GM23338 (cell line): ENCODE measurements around the gene PXYLP1. TPM values are rescaled to one million over a fixed set of nuclear protein-coding genes. Genes with fewer than 3 reads are reported as not detected.

Experiments used
- ATAC-seq: fragments of 200-7000 bp; cut with Tn5 transposase; 3 replicates; pipeline ENCODE4 v1.9.1; 2020
- DNase-seq: peaks from one replicate; pipeline ENCODE4 v3.0.0-alpha.2; 2015; ENCODE audit warnings: low spot score
- H2AFZ ChIP-seq: fragments of 200-600 bp; sonication (generic); 2 replicates; pipeline ENCODE4 v1.8.0; 2016; ENCODE audit warnings: antibody characterized with exemption, mild to moderate bottlenecking, moderate library complexity
- H3F3A ChIP-seq: fragments of 200-600 bp; sonication (generic); replicated peaks from 2 replicates; pipeline ENCODE4 v1.8.0; 2017; ENCODE audit warnings: antibody characterized with exemption, mixed run types, low read depth
- H3K27ac ChIP-seq: fragments of 200-600 bp; sonication (generic); 2 replicates; pipeline ENCODE4 v1.6.1; 2016; ENCODE audit warnings: low read depth
- H3K27me3 ChIP-seq: fragments of 200-600 bp; sonication (generic); 2 replicates; pipeline ENCODE4 v1.8.0; 2016; ENCODE audit warnings: mild to moderate bottlenecking, mixed run types, moderate library complexity; ENCODE audit not compliant: insufficient read depth
- H3K36me3 ChIP-seq: fragments of 200-600 bp; sonication (generic); 2 replicates; pipeline ENCODE4 v1.8.0; 2016; ENCODE audit warnings: mild to moderate bottlenecking; ENCODE audit not compliant: insufficient read depth
- H3K4me1 ChIP-seq: fragments of 200-600 bp; sonication (generic); 2 replicates; pipeline ENCODE4 v1.8.0; 2016; ENCODE audit warnings: mild to moderate bottlenecking, moderate library complexity; ENCODE audit not compliant: insufficient read depth
- H3K4me2 ChIP-seq: fragments of 200-600 bp; sonication (generic); 2 replicates; pipeline ENCODE4 v1.7.1; 2017; ENCODE audit warnings: mixed run types
- H3K4me3 ChIP-seq: fragments of 200-600 bp; sonication (generic); 2 replicates; pipeline ENCODE4 v1.6.1; 2016; ENCODE audit warnings: mixed run types
- H3K79me2 ChIP-seq: fragments of 200-600 bp; sonication (generic); replicated peaks from 2 replicates; pipeline ENCODE4 v1.8.0; 2017; ENCODE audit warnings: mild to moderate bottlenecking; ENCODE audit not compliant: insufficient read depth
- H3K9me2 ChIP-seq: fragments of 200-600 bp; sonication (generic); 2 replicates; pipeline ENCODE4 v1.8.0; 2017; ENCODE audit not compliant: insufficient read depth
- H4K20me1 ChIP-seq: fragments of 200-600 bp; sonication (generic); replicated peaks from 2 replicates; pipeline ENCODE4 v1.8.0; 2017; ENCODE audit warnings: mild to moderate bottlenecking; ENCODE audit not compliant: insufficient read depth
- H3K27ac Mint-ChIP-seq: 2 replicates; pipeline ENCODE4 v1.8.0; 2020; ENCODE audit warnings: inconsistent platforms, mild to moderate bottlenecking, moderate library complexity, mixed read lengths
- H3K27me3 Mint-ChIP-seq: 3 replicates; pipeline ENCODE4 v1.8.0; 2022; ENCODE audit warnings: low read depth, mild to moderate bottlenecking, moderate library complexity, mixed read lengths, inconsistent platforms; ENCODE audit not compliant: insufficient read depth, poor library complexity
- H3K36me3 Mint-ChIP-seq: 3 replicates; pipeline ENCODE4 v1.8.0; 2021; ENCODE audit warnings: low read depth, mild to moderate bottlenecking, inconsistent platforms, moderate library complexity, mixed read lengths
- H3K4me1 Mint-ChIP-seq: 3 replicates; pipeline ENCODE4 v1.8.0; 2020; ENCODE audit warnings: mild to moderate bottlenecking, inconsistent platforms, mixed read lengths
- H3K4me3 Mint-ChIP-seq: 3 replicates; pipeline ENCODE4 v1.8.0; 2021; ENCODE audit warnings: moderate library complexity, mild to moderate bottlenecking, inconsistent platforms, mixed read lengths
- H3K9me3 Mint-ChIP-seq: 3 replicates; pipeline ENCODE4 v1.8.0; 2020; ENCODE audit warnings: moderate library complexity, mild to moderate bottlenecking, inconsistent platforms, mixed read lengths
- CREB1 ChIP-seq: fragments of 250-450 bp; sonication (Bioruptor Pico); IDR thresholded peaks from 2 replicates; pipeline ENCODE4 v1.5.0; 2020; ENCODE audit warnings: low read depth, mild to moderate bottlenecking, moderate library complexity
- EZH2 ChIP-seq: fragments of 200-600 bp; sonication (generic); IDR thresholded peaks from one replicate; pipeline ENCODE4 v1.8.0; 2017; ENCODE audit warnings: antibody characterized with exemption, mild to moderate bottlenecking, low read depth; ENCODE audit not compliant: unreplicated experiment
- EZH2phosphoT487 ChIP-seq: fragments of 200-600 bp; sonication (generic); IDR thresholded peaks from one replicate; pipeline ENCODE4 v1.8.1; 2018; ENCODE audit warnings: antibody characterized with exemption; ENCODE audit not compliant: unreplicated experiment
- JUNB ChIP-seq: IDR thresholded peaks from one replicate; pipeline ENCODE4 v1.6.1; 2016; ENCODE audit warnings: antibody characterized with exemption; ENCODE audit not compliant: unreplicated experiment
- NANOG ChIP-seq: IDR thresholded peaks from 2 replicates; pipeline ENCODE4 v1.6.1; 2016; ENCODE audit warnings: antibody characterized with exemption, borderline replicate concordance
- POLR2AphosphoS5 ChIP-seq: IDR thresholded peaks from 2 replicates; pipeline ENCODE4 v1.6.1; 2016; ENCODE audit warnings: antibody characterized with exemption, low read depth
- STAT1 ChIP-seq: IDR thresholded peaks from one replicate; pipeline ENCODE4 v1.6.1; 2016; ENCODE audit warnings: antibody characterized with exemption; ENCODE audit not compliant: unreplicated experiment
- ZNF114 ChIP-seq: fragments of 250-450 bp; sonication (Bioruptor Pico); IDR thresholded peaks from 2 replicates; pipeline ENCODE4 v1.5.0; 2020; ENCODE audit warnings: mild to moderate bottlenecking, moderate library complexity
- ZNF331 ChIP-seq: fragments of 250-450 bp; sonication (Bioruptor Pico); IDR thresholded peaks from 2 replicates; pipeline ENCODE4 v1.5.0; 2020; ENCODE audit warnings: low read depth, mild to moderate bottlenecking, moderate library complexity
- polyA plus RNA-seq: library from polyadenylated mRNA; unstranded; fragments of >200 nt; fragmentation: Nextera tagmentation; extraction: Ambion mirVana; gene quantifications from 2 replicates; pipeline ENCODE4 v1.2.1, GENCODE V29; 2016
- total RNA-seq: library from RNA; depleted of rRNA; stranded (reverse); fragments of >200 nt; shearing (Covaris generic); gene quantifications from 2 replicates; pipeline ENCODE4 v1.2.3, GENCODE V29; 2014
- TF ChIP-seq, protein P1 (sequence below), 2 experiments: fragments of 200-600 bp in 1 of 2; sonication (generic) in 1 of 2; conservative IDR thresholded peaks; 2 replicates each; pipeline versions ENCODE4 v1.5.1 to v1.6.1; 2016 to 2017; ENCODE audit warnings: antibody characterized with exemption in 2 of 2, low read depth in 2 of 2, mild to moderate bottlenecking in 2 of 2, moderate library complexity in 1 of 2
- TF ChIP-seq, protein P2 (sequence below): IDR thresholded peaks from 2 replicates; pipeline ENCODE4 v1.6.1; 2016; ENCODE audit warnings: antibody characterized with exemption
- TF ChIP-seq, protein P3 (sequence below): fragments of 250-450 bp; sonication (Bioruptor Pico); IDR thresholded peaks from 2 replicates; pipeline ENCODE4 v1.5.0; 2020; ENCODE audit warnings: mild to moderate bottlenecking, moderate library complexity

PXYLP1 gene
- total and polyA plus RNA-seq, 2 experiments from 2014 or later, result 8.9 to 20.1 TPM

DNA sequence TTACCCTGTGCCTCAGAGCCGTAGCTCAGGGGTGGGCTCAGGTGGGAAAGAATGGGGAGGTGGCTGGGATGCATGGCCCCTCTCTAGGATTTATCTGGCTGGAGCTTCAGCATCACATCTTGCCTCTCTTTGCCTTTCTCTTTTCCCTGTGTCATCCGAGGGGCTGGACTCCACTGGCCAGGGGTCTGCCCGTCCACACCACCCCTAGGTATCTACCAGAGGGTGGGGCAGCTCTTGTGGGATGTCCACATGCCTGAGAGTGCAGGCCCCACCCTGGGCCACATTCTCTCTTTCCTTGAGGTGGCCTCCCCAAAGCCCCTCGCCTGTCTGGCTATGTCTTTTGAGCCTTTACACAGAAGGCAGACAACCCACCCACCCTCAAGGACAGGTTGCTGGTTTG lies 37.2 kb downstream of the PXYLP1 start (continued):
- TF ChIP-seq, protein P1, sequence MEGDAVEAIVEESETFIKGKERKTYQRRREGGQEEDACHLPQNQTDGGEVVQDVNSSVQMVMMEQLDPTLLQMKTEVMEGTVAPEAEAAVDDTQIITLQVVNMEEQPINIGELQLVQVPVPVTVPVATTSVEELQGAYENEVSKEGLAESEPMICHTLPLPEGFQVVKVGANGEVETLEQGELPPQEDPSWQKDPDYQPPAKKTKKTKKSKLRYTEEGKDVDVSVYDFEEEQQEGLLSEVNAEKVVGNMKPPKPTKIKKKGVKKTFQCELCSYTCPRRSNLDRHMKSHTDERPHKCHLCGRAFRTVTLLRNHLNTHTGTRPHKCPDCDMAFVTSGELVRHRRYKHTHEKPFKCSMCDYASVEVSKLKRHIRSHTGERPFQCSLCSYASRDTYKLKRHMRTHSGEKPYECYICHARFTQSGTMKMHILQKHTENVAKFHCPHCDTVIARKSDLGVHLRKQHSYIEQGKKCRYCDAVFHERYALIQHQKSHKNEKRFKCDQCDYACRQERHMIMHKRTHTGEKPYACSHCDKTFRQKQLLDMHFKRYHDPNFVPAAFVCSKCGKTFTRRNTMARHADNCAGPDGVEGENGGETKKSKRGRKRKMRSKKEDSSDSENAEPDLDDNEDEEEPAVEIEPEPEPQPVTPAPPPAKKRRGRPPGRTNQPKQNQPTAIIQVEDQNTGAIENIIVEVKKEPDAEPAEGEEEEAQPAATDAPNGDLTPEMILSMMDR (conservative IDR thresholded peaks at IDR 0.05; ENCODE audit: low read depth in 2 of 2), result no peak
- TF ChIP-seq, protein P2, sequence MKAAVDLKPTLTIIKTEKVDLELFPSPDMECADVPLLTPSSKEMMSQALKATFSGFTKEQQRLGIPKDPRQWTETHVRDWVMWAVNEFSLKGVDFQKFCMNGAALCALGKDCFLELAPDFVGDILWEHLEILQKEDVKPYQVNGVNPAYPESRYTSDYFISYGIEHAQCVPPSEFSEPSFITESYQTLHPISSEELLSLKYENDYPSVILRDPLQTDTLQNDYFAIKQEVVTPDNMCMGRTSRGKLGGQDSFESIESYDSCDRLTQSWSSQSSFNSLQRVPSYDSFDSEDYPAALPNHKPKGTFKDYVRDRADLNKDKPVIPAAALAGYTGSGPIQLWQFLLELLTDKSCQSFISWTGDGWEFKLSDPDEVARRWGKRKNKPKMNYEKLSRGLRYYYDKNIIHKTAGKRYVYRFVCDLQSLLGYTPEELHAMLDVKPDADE, result no peak
- TF ChIP-seq EZH2, result no peak
- no peak for TF ChIP-seq NANOG
- TF ChIP-seq ZNF114 (CRISPR knock-in tag), result no peak
- no peak for TF ChIP-seq JUNB
- TF ChIP-seq EZH2phosphoT487, result no peak
- TF ChIP-seq CREB1, result no peak

GRCh38 chr3:141269961-141270360 lies 38.3 kb downstream of the PXYLP1 start:
- H3K4me3 ChIP-seq, result no peak overlapping the region
- H3K27ac ChIP-seq, result no peak overlapping the region
- H3K79me2 ChIP-seq, result no peaks in the 10 kb centered on the region
- no peaks in the 10 kb centered on the region for H3K9me2 ChIP-seq
- no peak for ATAC-seq
- Mint-ChIP-seq H3K36me3 (no peaks in the 10 kb centered on the region; the same call in 2 of the 3 replicates), H3K4me3 (no peak overlapping the region), H3K4me1 (peaks cover 4% of the 10 kb centered on the region; the same call in 2 of the 3 replicates), H3K9me3 (no peaks in the 10 kb centered on the region), H3K27me3 (peaks cover 5% of the 10 kb centered on the region), H3K27ac (no peak overlapping the region)
- H3K36me3 ChIP-seq, result no peaks in the 10 kb centered on the region
- H3K27me3 ChIP-seq, result no peaks in the 10 kb centered on the region
- DNase-seq, result no peak
- no peaks in the 10 kb centered on the region for H3F3A ChIP-seq
- H3K4me1 ChIP-seq, result no peaks in the 10 kb centered on the region
- no peak overlapping the region for H2AFZ ChIP-seq
- H3K4me2 ChIP-seq, result no peak overlapping the region
- H4K20me1 ChIP-seq, result no peaks in the 10 kb centered on the region; the same call in none of the 2 replicates
- no peak for TF ChIP-seq CREB1
- TF ChIP-seq NANOG, result no peak
- TF ChIP-seq, protein P3, sequence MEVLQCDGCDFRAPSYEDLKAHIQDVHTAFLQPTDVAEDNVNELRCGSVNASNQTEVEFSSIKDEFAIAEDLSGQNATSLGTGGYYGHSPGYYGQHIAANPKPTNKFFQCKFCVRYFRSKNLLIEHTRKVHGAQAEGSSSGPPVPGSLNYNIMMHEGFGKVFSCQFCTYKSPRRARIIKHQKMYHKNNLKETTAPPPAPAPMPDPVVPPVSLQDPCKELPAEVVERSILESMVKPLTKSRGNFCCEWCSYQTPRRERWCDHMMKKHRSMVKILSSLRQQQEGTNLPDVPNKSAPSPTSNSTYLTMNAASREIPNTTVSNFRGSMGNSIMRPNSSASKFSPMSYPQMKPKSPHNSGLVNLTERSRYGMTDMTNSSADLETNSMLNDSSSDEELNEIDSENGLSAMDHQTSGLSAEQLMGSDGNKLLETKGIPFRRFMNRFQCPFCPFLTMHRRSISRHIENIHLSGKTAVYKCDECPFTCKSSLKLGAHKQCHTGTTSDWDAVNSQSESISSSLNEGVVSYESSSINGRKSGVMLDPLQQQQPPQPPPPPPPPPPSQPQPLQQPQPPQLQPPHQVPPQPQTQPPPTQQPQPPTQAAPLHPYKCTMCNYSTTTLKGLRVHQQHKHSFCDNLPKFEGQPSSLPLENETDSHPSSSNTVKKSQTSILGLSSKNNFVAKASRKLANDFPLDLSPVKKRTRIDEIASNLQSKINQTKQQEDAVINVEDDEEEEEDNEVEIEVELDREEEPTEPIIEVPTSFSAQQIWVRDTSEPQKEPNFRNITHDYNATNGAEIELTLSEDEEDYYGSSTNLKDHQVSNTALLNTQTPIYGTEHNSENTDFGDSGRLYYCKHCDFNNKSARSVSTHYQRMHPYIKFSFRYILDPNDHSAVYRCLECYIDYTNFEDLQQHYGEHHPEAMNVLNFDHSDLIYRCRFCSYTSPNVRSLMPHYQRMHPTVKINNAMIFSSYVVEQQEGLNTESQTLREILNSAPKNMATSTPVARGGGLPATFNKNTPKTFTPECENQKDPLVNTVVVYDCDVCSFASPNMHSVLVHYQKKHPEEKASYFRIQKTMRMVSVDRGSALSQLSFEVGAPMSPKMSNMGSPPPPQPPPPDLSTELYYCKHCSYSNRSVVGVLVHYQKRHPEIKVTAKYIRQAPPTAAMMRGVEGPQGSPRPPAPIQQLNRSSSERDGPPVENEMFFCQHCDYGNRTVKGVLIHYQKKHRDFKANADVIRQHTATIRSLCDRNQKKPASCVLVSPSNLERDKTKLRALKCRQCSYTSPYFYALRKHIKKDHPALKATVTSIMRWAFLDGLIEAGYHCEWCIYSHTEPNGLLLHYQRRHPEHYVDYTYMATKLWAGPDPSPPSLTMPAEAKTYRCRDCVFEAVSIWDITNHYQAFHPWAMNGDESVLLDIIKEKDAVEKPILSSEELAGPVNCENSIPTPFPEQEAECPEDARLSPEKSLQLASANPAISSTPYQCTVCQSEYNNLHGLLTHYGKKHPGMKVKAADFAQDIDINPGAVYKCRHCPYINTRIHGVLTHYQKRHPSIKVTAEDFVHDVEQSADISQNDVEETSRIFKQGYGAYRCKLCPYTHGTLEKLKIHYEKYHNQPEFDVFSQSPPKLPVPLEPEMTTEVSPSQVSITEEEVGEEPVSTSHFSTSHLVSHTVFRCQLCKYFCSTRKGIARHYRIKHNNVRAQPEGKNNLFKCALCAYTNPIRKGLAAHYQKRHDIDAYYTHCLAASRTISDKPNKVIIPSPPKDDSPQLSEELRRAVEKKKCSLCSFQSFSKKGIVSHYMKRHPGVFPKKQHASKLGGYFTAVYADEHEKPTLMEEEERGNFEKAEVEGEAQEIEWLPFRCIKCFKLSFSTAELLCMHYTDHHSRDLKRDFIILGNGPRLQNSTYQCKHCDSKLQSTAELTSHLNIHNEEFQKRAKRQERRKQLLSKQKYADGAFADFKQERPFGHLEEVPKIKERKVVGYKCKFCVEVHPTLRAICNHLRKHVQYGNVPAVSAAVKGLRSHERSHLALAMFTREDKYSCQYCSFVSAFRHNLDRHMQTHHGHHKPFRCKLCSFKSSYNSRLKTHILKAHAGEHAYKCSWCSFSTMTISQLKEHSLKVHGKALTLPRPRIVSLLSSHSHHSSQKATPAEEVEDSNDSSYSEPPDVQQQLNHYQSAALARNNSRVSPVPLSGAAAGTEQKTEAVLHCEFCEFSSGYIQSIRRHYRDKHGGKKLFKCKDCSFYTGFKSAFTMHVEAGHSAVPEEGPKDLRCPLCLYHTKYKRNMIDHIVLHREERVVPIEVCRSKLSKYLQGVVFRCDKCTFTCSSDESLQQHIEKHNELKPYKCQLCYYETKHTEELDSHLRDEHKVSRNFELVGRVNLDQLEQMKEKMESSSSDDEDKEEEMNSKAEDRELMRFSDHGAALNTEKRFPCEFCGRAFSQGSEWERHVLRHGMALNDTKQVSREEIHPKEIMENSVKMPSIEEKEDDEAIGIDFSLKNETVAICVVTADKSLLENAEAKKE, result no peak
- no peak for TF ChIP-seq STAT1
- no peak for TF ChIP-seq EZH2phosphoT487
- no peak for TF ChIP-seq ZNF114 (CRISPR knock-in tag)
- TF ChIP-seq, protein P1 (conservative IDR thresholded peaks at IDR 0.05; ENCODE audit: low read depth in 2 of 2), result no peak
- no peak for TF ChIP-seq POLR2AphosphoS5
- no peak for TF ChIP-seq EZH2
- TF ChIP-seq, protein P2, result no peak
- TF ChIP-seq JUNB, result no peak
- no peak for TF ChIP-seq ZNF331 (CRISPR knock-in tag)
